Kidney epithelial cell (primary cell): ENCODE measurements around the gene RASGRP4. TPM values are rescaled to one million over a fixed set of nuclear protein-coding genes. Genes with fewer than 3 reads are reported as not detected.

ENCODE experiments used
- DNase-seq: peaks from one replicate; pipeline ENCODE4 v3.0.0-alpha.2; 2010; ENCODE audit warnings: low read depth
- H3K27me3 ChIP-seq: 2 replicates; pipeline ENCODE4 v1.6.0; 2011; ENCODE audit warnings: low read length; ENCODE audit not compliant: control insufficient read depth, insufficient read depth
- H3K36me3 ChIP-seq: 2 replicates; pipeline ENCODE4 v1.5.1; 2011; ENCODE audit warnings: low read length; ENCODE audit not compliant: control insufficient read depth, insufficient read depth
- H3K4me3 ChIP-seq: 2 replicates; pipeline ENCODE4 v1.5.1; 2011; ENCODE audit warnings: low read depth, mild to moderate bottlenecking, control low read depth, low read length
- total RNA-seq: library from RNA; depleted of rRNA; stranded (reverse); fragments of >200 nt; gene quantifications from 2 replicates; pipeline ENCODE4 v1.2.3, GENCODE V29; 2015
- TF ChIP-seq, protein P1 (sequence below): IDR thresholded peaks from 2 replicates; pipeline ENCODE4 v1.5.1; 2011; ENCODE audit warnings: mild to moderate bottlenecking, moderate library complexity, low read length, control low read depth, inconsistent platforms; ENCODE audit not compliant: insufficient read depth, poor library complexity, severe bottlenecking

Gene RASGRP4
- total RNA-seq, 1 donor from 2014 or later, result not detected

DNA sequence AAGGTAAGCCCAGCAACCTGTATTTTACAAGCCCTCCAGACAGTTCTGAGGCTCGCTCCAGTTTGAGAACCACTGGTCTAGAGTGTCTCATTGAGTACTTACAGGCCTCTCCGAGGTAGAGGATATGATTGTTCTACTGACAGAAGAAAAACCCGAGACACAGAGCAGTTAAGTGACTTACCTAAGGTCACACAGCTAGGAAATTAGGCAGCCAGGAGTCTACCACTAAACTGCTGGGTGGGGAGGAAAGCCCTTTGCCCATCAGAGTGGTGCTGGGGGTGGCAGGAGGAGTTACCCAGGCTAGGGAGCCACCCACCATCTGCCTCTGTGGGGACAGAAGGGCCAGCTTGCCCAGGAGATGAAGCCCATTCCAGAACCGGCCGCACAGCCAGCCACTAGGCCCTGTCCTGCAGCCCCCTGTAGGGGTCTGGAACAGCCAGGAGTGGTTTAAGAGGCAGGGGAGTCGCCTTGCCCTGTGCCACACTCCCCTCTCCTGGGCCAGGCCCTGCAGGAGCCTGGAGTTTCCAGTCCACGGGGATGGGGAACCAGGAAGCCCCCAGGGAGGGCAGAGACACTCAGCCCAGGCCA, 703 bp downstream of the RASGRP4 start:
- Histone ChIP-seq H3K4me3 (no peak overlapping the region), H3K27me3 (peaks cover 11% of the 10 kb centered on the region), H3K36me3 (no peaks in the 10 kb centered on the region)
- TF ChIP-seq, protein P1, sequence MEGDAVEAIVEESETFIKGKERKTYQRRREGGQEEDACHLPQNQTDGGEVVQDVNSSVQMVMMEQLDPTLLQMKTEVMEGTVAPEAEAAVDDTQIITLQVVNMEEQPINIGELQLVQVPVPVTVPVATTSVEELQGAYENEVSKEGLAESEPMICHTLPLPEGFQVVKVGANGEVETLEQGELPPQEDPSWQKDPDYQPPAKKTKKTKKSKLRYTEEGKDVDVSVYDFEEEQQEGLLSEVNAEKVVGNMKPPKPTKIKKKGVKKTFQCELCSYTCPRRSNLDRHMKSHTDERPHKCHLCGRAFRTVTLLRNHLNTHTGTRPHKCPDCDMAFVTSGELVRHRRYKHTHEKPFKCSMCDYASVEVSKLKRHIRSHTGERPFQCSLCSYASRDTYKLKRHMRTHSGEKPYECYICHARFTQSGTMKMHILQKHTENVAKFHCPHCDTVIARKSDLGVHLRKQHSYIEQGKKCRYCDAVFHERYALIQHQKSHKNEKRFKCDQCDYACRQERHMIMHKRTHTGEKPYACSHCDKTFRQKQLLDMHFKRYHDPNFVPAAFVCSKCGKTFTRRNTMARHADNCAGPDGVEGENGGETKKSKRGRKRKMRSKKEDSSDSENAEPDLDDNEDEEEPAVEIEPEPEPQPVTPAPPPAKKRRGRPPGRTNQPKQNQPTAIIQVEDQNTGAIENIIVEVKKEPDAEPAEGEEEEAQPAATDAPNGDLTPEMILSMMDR, result no peak
- no peak for DNase-seq

- Histone ChIP-seq H3K27me3 (peaks cover 8% of the 10 kb centered on the region), H3K36me3 (no peaks in the 10 kb centered on the region), H3K4me3 (no peak overlapping the region)
- TF ChIP-seq, protein P1, result no peak
- DNase-seq, result no peak
These were observed 1.7 kb downstream of the RASGRP4 start for GRCh38 chr19:38424272-38424671.

DNA sequence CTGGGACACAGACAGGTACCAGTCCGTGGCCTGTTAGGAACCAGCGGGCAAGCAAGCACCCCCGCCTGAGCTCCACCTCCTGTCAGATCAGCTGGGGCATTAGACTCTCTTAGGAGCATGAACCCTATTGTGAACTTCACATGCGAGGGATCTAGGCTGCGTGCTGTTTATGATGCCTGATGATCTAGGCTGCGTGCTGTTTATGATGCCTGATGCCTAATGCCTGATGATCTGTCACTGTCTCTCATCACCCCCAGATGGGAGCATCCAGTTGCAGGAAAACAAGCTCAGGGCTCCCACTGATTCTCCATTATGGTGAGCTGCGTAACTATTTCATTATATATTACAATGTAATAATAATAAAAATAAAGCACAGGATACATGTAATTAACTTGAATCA, 3.6 kb downstream of the RASGRP4 start:
- no peaks in the 10 kb centered on the region for H3K36me3 ChIP-seq
- no peak for DNase-seq
- no peak overlapping the region for H3K4me3 ChIP-seq
- TF ChIP-seq, protein P1, result no peak
- H3K27me3 ChIP-seq, result peaks cover 22% of the 10 kb centered on the region

GRCh38 chr19:38421856-38422255, 4.2 kb downstream of the RASGRP4 start:
- no peak for DNase-seq
- Histone ChIP-seq H3K36me3 (no peaks in the 10 kb centered on the region), H3K27me3 (peaks cover 26% of the 10 kb centered on the region), H3K4me3 (no peak overlapping the region)
- TF ChIP-seq, protein P1, result no peak

DNA sequence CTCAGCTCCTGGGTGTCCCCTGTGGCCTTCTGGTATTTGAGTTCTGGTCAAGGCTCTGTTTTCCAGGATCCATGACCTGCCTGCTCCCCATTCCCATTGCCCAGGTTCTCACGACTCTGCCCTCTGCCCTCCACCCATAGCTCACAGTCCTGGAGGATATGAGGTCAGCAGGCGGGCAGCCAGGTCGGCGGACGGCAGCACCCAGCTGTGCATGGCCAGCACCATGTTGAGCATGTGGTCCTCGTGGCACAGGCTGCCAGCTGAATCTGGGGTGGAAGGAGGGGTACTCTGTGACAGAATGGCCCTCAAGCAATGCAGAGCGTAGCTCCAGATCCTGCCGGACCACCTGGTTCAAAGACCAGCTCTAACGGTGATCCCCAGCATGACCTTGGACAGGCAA, 5.1 kb downstream of the RASGRP4 start:
- Histone ChIP-seq H3K36me3 (no peaks in the 10 kb centered on the region), H3K27me3 (peaks cover 26% of the 10 kb centered on the region), H3K4me3 (no peak overlapping the region)
- TF ChIP-seq, protein P1, result no peak
- DNase-seq, result no peak
